GM18508 (cell line): ENCODE results near the gene TRAF5.

ENCODE experiments used
- ATAC-seq: cut with Tn5 transposase; IDR thresholded peaks from one replicate; pipeline ENCODE4 v1.9.1; 2021; ENCODE audit warnings: moderate number of reproducible peaks; ENCODE audit not compliant: insufficient read depth, unreplicated experiment

Gene TRAF5

GRCh38 chr1:211416246-211416627, 89.6 kb downstream of the TRAF5 start:
- peak; percentile 36 for ATAC-seq

GRCh38 chr1:211416628-211417323, 90.1 kb downstream of the TRAF5 start:
- ATAC-seq: peak; percentile 39

GRCh38 chr1:211420389-211420788, 93.8 kb downstream of the TRAF5 start:
- no peak for ATAC-seq

GRCh38 chr1:211420845-211421454, 94.3 kb downstream of the TRAF5 start:
- no peak for ATAC-seq

GRCh38 chr1:211424018-211424417, 97.4 kb downstream of the TRAF5 start:
- ATAC-seq: no peak
